Spinal cord (tissue), 10 donors: ENCODE data around the gene TCEAL1. TPM values are rescaled to one million over a fixed set of nuclear protein-coding genes. Genes with fewer than 3 reads are reported as not detected.

ENCODE experiments used
- DNase-seq, 6 donors: peaks; one replicate each; pipeline versions ENCODE4 v3.0.0 to v3.0.0-alpha.2; 2013 to 2015; ENCODE audit warnings: low spot score in 6 of 6, low read depth in 4 of 6
- H3K27ac ChIP-seq: one replicate; pipeline ENCODE4 v1.5.1; 2013; ENCODE audit warnings: low read depth, low read length, control low read depth
- H3K27me3 ChIP-seq: one replicate; pipeline ENCODE4 v1.6.1; 2013; ENCODE audit warnings: low read length; ENCODE audit not compliant: control insufficient read depth, insufficient read depth
- H3K36me3 ChIP-seq: one replicate; pipeline ENCODE4 v1.6.1; 2013; ENCODE audit warnings: low read length; ENCODE audit not compliant: control insufficient read depth, insufficient read depth
- H3K4me1 ChIP-seq: one replicate; pipeline ENCODE4 v1.6.1; 2013; ENCODE audit warnings: low read length; ENCODE audit not compliant: control insufficient read depth, insufficient read depth
- H3K4me3 ChIP-seq: one replicate; pipeline ENCODE4 v1.5.1; 2013; ENCODE audit warnings: low read depth, low read length, control low read depth
- H3K9me3 ChIP-seq: one replicate; pipeline ENCODE4 v1.6.1; 2013; ENCODE audit warnings: low read length; ENCODE audit not compliant: control insufficient read depth, insufficient read depth
- WGBS: methylation state at CpG from one replicate; pipeline ENCODE4 v1.1.5; 2013; ENCODE audit warnings: missing lambda C conversion rate; ENCODE audit not compliant: insufficient coverage; 5-methylcytosine and 5-hydroxymethylcytosine counted together
- polyA plus RNA-seq, 2 donors: library from polyadenylated mRNA; unstranded; fragments of 120-200 nt; gene quantifications; one replicate each; pipeline ENCODE4 v1.2.1, GENCODE V29; 2013; ENCODE audit not compliant: insufficient read length in 2 of 2
- total RNA-seq, 2 donors: library from RNA; depleted of rRNA in 1 of 2; stranded (reverse); fragments of 120-200 nt in 1 of 2; fragments of >200 nt in 1 of 2; gene quantifications; one replicate each; pipeline versions ENCODE4 v1.2.3 to v1.2.4, GENCODE V29; 2013 to 2014
- donor health status: healthy.

The TCEAL1 gene
- total and polyA plus RNA-seq, 4 donors = 35.6 to 58.7 (median 46.3) TPM

- Histone ChIP-seq H3K27me3 (peaks cover 10% of the 10 kb centered on the region), H3K9me3 (no peaks in the 10 kb centered on the region), H3K4me3 (peak overlapping the region; percentile 69), H3K36me3 (no peaks in the 10 kb centered on the region), H3K27ac (peak overlapping the region; percentile 86), H3K4me1 (peaks cover 8% of the 10 kb centered on the region)
- 14% methylated on average over 16 of the region's 21 CpGs for WGBS
- peak in 1 of 6 donors; percentile 19 for DNase-seq
Observed at GRCh38 chrX:103608306-103608963, 20.3 kb upstream of the TCEAL1 start.

GRCh38 chrX:103610282-103610681, 18.5 kb upstream of the TCEAL1 start:
- Histone ChIP-seq H3K36me3 (no peaks in the 10 kb centered on the region), H3K27ac (no peak overlapping the region), H3K9me3 (no peaks in the 10 kb centered on the region), H3K27me3 (peaks cover 10% of the 10 kb centered on the region), H3K4me3 (no peak overlapping the region), H3K4me1 (peaks cover 8% of the 10 kb centered on the region)
- DNase-seq = no peak
- no CpG with 5 or more reads among the region's 1 CpG for WGBS

GRCh38 chrX:103613362-103613890, 15.3 kb upstream of the TCEAL1 start:
- H3K4me3 ChIP-seq = no peak overlapping the region
- peaks cover 4% of the 10 kb centered on the region for H3K4me1 ChIP-seq
- H3K36me3 ChIP-seq = no peaks in the 10 kb centered on the region
- no peak overlapping the region for H3K27ac ChIP-seq
- H3K27me3 ChIP-seq = no peaks in the 10 kb centered on the region
- DNase-seq = no peak
- no CpG with 5 or more reads among the region's 1 CpG for WGBS
- H3K9me3 ChIP-seq = no peaks in the 10 kb centered on the region

GRCh38 chrX:103614999-103615398, 13.8 kb upstream of the TCEAL1 start:
- H3K27me3 ChIP-seq = no peaks in the 10 kb centered on the region
- no peaks in the 10 kb centered on the region for H3K4me1 ChIP-seq
- no peaks in the 10 kb centered on the region for H3K9me3 ChIP-seq
- no peaks in the 10 kb centered on the region for H3K36me3 ChIP-seq
- DNase-seq = no peak
- WGBS = no CpG with 5 or more reads among the region's 1 CpG
- H3K4me3 ChIP-seq = no peak overlapping the region
- no peak overlapping the region for H3K27ac ChIP-seq

- Histone ChIP-seq H3K9me3 (no peaks in the 10 kb centered on the region), H3K36me3 (no peaks in the 10 kb centered on the region), H3K4me3 (no peak overlapping the region), H3K4me1 (no peaks in the 10 kb centered on the region), H3K27ac (no peak overlapping the region), H3K27me3 (no peaks in the 10 kb centered on the region)
- no peak for DNase-seq
Observed at GRCh38 chrX:103615781-103616371, 12.9 kb upstream of the TCEAL1 start.

- Histone ChIP-seq H3K4me1 (no peaks in the 10 kb centered on the region), H3K4me3 (no peak overlapping the region), H3K9me3 (no peaks in the 10 kb centered on the region), H3K27me3 (no peaks in the 10 kb centered on the region), H3K36me3 (no peaks in the 10 kb centered on the region), H3K27ac (no peak overlapping the region)
- DNase-seq = no peak
- 14% methylated on average over 1 of the region's 1 CpG for WGBS
Observed at GRCh38 chrX:103616676-103617186, 12.0 kb upstream of the TCEAL1 start.

GRCh38 chrX:103624111-103624510, 4.7 kb upstream of the TCEAL1 start:
- no CpG with 5 or more reads among the region's 4 CpGs for WGBS
- DNase-seq = peak in 2 of 6 donors; percentile 5 to 11
- H3K4me3 ChIP-seq = no peak overlapping the region
- H3K4me1 ChIP-seq = peaks cover 10% of the 10 kb centered on the region
- H3K27me3 ChIP-seq = peaks cover 2% of the 10 kb centered on the region
- no peaks in the 10 kb centered on the region for H3K9me3 ChIP-seq
- peak overlapping the region; percentile 68 for H3K27ac ChIP-seq
- no peaks in the 10 kb centered on the region for H3K36me3 ChIP-seq

- no peak for DNase-seq
- Histone ChIP-seq H3K4me3 (no peak overlapping the region), H3K9me3 (no peaks in the 10 kb centered on the region), H3K27me3 (peaks cover 7% of the 10 kb centered on the region), H3K36me3 (no peaks in the 10 kb centered on the region), H3K4me1 (peaks cover 10% of the 10 kb centered on the region), H3K27ac (no peak overlapping the region)
Observed at GRCh38 chrX:103626855-103627254, 1.9 kb upstream of the TCEAL1 start.

GRCh38 chrX:103629318-103630170, 769 bp downstream of the TCEAL1 start:
- peak in 3 of 6 donors; percentile 51 to 92 (median 92) for DNase-seq
- 17% methylated on average over 43 of the region's 49 CpGs for WGBS
- peak overlapping the region; percentile 79 for H3K4me3 ChIP-seq
- H3K36me3 ChIP-seq = no peaks in the 10 kb centered on the region
- H3K9me3 ChIP-seq = no peaks in the 10 kb centered on the region
- peaks cover 7% of the 10 kb centered on the region for H3K27me3 ChIP-seq
- peak overlapping the region; percentile 93 for H3K27ac ChIP-seq
- H3K4me1 ChIP-seq = peaks cover 6% of the 10 kb centered on the region
